Measurements from ENCODE around the gene FER.

- TF ChIP-seq CTCF (IDR thresholded peaks at IDR 0.05), result no peak
- TF ChIP-seq POLR2AphosphoS5 (IDR thresholded peaks at IDR 0.05), result no peak
- TF ChIP-seq POLR2A (IDR thresholded peaks at IDR 0.05), result no peak
- TF ChIP-seq EP300 (IDR thresholded peaks at IDR 0.05), result no peak
These were observed 235.9 kb downstream of the FER start for GRCh38 chr5:108983461-108984092.
